Neural progenitor cell (in vitro differentiated cells): ENCODE data around the gene CCDC32. TPM values are rescaled to one million over a fixed set of nuclear protein-coding genes. Genes with fewer than 3 reads are reported as not detected.

Source experiments
- DNase-seq: peaks from one replicate; pipeline ENCODE4 v3.0.0-alpha.2; 2016; ENCODE audit warnings: low spot score
- H2AFZ ChIP-seq: fragments of 200-600 bp; sonication (generic); replicated peaks from 2 replicates; pipeline ENCODE4 v1.6.1; 2016; ENCODE audit warnings: antibody characterized with exemption
- H3F3A ChIP-seq: fragments of 200-600 bp; sonication (generic); 2 replicates; pipeline ENCODE4 v1.6.1; 2016; ENCODE audit warnings: antibody characterized with exemption, low read depth
- H3K27ac ChIP-seq: fragments of 200-600 bp; sonication (generic); 2 replicates; pipeline ENCODE4 v1.5.1; 2016; ENCODE audit warnings: mild to moderate bottlenecking
- H3K27me3 ChIP-seq: fragments of 200-600 bp; sonication (generic); 2 replicates; pipeline ENCODE4 v1.6.1; 2016; ENCODE audit warnings: mild to moderate bottlenecking, moderate library complexity
- H3K36me3 ChIP-seq: fragments of 200-600 bp; sonication (generic); 2 replicates; pipeline ENCODE4 v1.5.1; 2016
- H3K4me1 ChIP-seq: fragments of 200-600 bp; sonication (generic); 2 replicates; pipeline ENCODE4 v1.6.1; 2016; ENCODE audit warnings: mixed run types
- H3K4me2 ChIP-seq: fragments of 200-600 bp; sonication (generic); 2 replicates; pipeline ENCODE4 v1.6.1; 2016
- H3K4me3 ChIP-seq: fragments of 200-600 bp; sonication (generic); 2 replicates; pipeline ENCODE4 v1.5.1; 2016
- H3K79me2 ChIP-seq: fragments of 200-600 bp; sonication (generic); 2 replicates; pipeline ENCODE4 v1.6.1; 2016; ENCODE audit warnings: low read depth
- H3K9ac ChIP-seq: fragments of 200-600 bp; sonication (generic); 2 replicates; pipeline ENCODE4 v1.6.1; 2016
- H3K9me3 ChIP-seq: fragments of 200-600 bp; sonication (generic); 2 replicates; pipeline ENCODE4 v1.5.1; 2016; ENCODE audit warnings: low read depth
- H4K20me1 ChIP-seq: fragments of 200-600 bp; sonication (generic); 2 replicates; pipeline ENCODE4 v1.6.1; 2016; ENCODE audit warnings: low read depth
- H3K27ac Mint-ChIP-seq: 3 replicates; pipeline ENCODE4 v1.8.0; 2021; ENCODE audit warnings: mixed read lengths
- H3K27me3 Mint-ChIP-seq: 2 replicates; pipeline ENCODE4 v1.8.0; 2022; ENCODE audit warnings: low read depth, mild to moderate bottlenecking, inconsistent platforms, moderate library complexity, mixed read lengths; ENCODE audit not compliant: insufficient read depth
- H3K36me3 Mint-ChIP-seq: 3 replicates; pipeline ENCODE4 v1.8.0; 2021; ENCODE audit warnings: mixed read lengths
- H3K4me1 Mint-ChIP-seq: 3 replicates; pipeline ENCODE4 v1.8.0; 2021; ENCODE audit warnings: mixed read lengths
- H3K4me3 Mint-ChIP-seq: 3 replicates; pipeline ENCODE4 v1.8.0; 2021; ENCODE audit warnings: mild to moderate bottlenecking, moderate library complexity, mixed read lengths
- H3K9me3 Mint-ChIP-seq: 3 replicates; pipeline ENCODE4 v1.8.0; 2020; ENCODE audit warnings: mixed read lengths
- CTCF ChIP-seq: fragments of 200-600 bp; sonication (generic); IDR thresholded peaks from 2 replicates; pipeline ENCODE4 v1.5.1; 2017; ENCODE audit warnings: antibody characterized with exemption, mild to moderate bottlenecking
- EZH2 ChIP-seq: fragments of 200-600 bp; sonication (generic); IDR thresholded peaks from 2 replicates; pipeline ENCODE4 v1.6.1; 2017; ENCODE audit warnings: antibody characterized with exemption, mild to moderate bottlenecking, moderate library complexity
- EZH2phosphoT487 ChIP-seq: fragments of 200-600 bp; sonication (generic); IDR thresholded peaks from 2 replicates; pipeline ENCODE4 v1.6.1; 2017; ENCODE audit warnings: antibody characterized with exemption
- total RNA-seq: library from RNA; depleted of rRNA; stranded (reverse); fragments of >200 nt; gene quantifications from 2 replicates; pipeline ENCODE4 v1.2.3, GENCODE V29; 2015; ENCODE audit warnings: low replicate concordance

Gene CCDC32
- total RNA-seq, 1 donor from 2014 or later = 22.4 TPM

- Mint-ChIP-seq H3K9me3 (no peaks in the 10 kb centered on the region), H3K4me3 (no peak overlapping the region), H3K27ac (no peak overlapping the region), H3K36me3 (peaks cover 5% of the 10 kb centered on the region), H3K4me1 (peaks cover 25% of the 10 kb centered on the region), H3K27me3 (peaks cover 3% of the 10 kb centered on the region)
- no peak overlapping the region for H2AFZ ChIP-seq
- H3K36me3 ChIP-seq = no peaks in the 10 kb centered on the region
- no peak overlapping the region for H3K27ac ChIP-seq
- H3K79me2 ChIP-seq = no peaks in the 10 kb centered on the region
- H3K27me3 ChIP-seq = no peaks in the 10 kb centered on the region
- H3K4me2 ChIP-seq = no peak overlapping the region
- H4K20me1 ChIP-seq = peaks cover 7% of the 10 kb centered on the region
- no peaks in the 10 kb centered on the region for H3K9me3 ChIP-seq
- H3K9ac ChIP-seq = no peak overlapping the region
- no peak for DNase-seq
- H3K4me1 ChIP-seq = peaks cover 14% of the 10 kb centered on the region
- peaks cover 19% of the 10 kb centered on the region for H3F3A ChIP-seq
- TF ChIP-seq EZH2 (no peak), CTCF (no peak), EZH2phosphoT487 (no peak)
- no peak overlapping the region for H3K4me3 ChIP-seq
Observed at GRCh38 chr15:40550341-40551037, 14.4 kb downstream of the CCDC32 start.

- H3K4me1 ChIP-seq = peaks cover 12% of the 10 kb centered on the region
- Mint-ChIP-seq H3K27me3 (peaks cover 3% of the 10 kb centered on the region), H3K36me3 (peaks cover 5% of the 10 kb centered on the region), H3K4me1 (peaks cover 22% of the 10 kb centered on the region), H3K27ac (no peak overlapping the region), H3K4me3 (no peak overlapping the region), H3K9me3 (no peaks in the 10 kb centered on the region)
- no peak overlapping the region for H3K9ac ChIP-seq
- DNase-seq = no peak
- H3K4me2 ChIP-seq = no peak overlapping the region
- peaks cover 19% of the 10 kb centered on the region for H3F3A ChIP-seq
- peaks cover 7% of the 10 kb centered on the region for H4K20me1 ChIP-seq
- no peak overlapping the region for H2AFZ ChIP-seq
- no peaks in the 10 kb centered on the region for H3K27me3 ChIP-seq
- H3K9me3 ChIP-seq = no peaks in the 10 kb centered on the region
- H3K79me2 ChIP-seq = no peaks in the 10 kb centered on the region
- H3K4me3 ChIP-seq = no peak overlapping the region
- H3K36me3 ChIP-seq = no peaks in the 10 kb centered on the region
- TF ChIP-seq EZH2phosphoT487 (no peak), EZH2 (no peak), CTCF (no peak)
- H3K27ac ChIP-seq = no peak overlapping the region
Observed at GRCh38 chr15:40549894-40550293, 14.9 kb downstream of the CCDC32 start.

- H3K27me3 ChIP-seq = no peaks in the 10 kb centered on the region
- H3K36me3 ChIP-seq = no peaks in the 10 kb centered on the region
- H3K27ac ChIP-seq = no peak overlapping the region
- no peak for TF ChIP-seq EZH2phosphoT487
- no peak for TF ChIP-seq CTCF
- TF ChIP-seq EZH2 = no peak
- H3K4me2 ChIP-seq = no peak overlapping the region
- H2AFZ ChIP-seq = no peak overlapping the region
- peaks cover 9% of the 10 kb centered on the region for H3K4me1 Mint-ChIP-seq
- H3K27me3 Mint-ChIP-seq = peaks cover 6% of the 10 kb centered on the region
- H3F3A ChIP-seq = peaks cover 7% of the 10 kb centered on the region
- H3K9ac ChIP-seq = no peak overlapping the region
- H3K9me3 ChIP-seq = no peaks in the 10 kb centered on the region
- no peak overlapping the region for H3K4me3 Mint-ChIP-seq
- no peak for DNase-seq
- no peaks in the 10 kb centered on the region for H3K79me2 ChIP-seq
- H3K9me3 Mint-ChIP-seq = no peaks in the 10 kb centered on the region
- peaks cover 5% of the 10 kb centered on the region for H3K36me3 Mint-ChIP-seq
- no peak overlapping the region for H3K27ac Mint-ChIP-seq
- H3K4me1 ChIP-seq = no peaks in the 10 kb centered on the region
- no peak overlapping the region for H3K4me3 ChIP-seq
- H4K20me1 ChIP-seq = no peaks in the 10 kb centered on the region
Observed at GRCh38 chr15:40548610-40549009, 16.2 kb downstream of the CCDC32 start.
